Upper lobe of right lung (tissue), 1 donor: ENCODE measurements around the gene XPC. TPM values are rescaled to one million over a fixed set of nuclear protein-coding genes. Genes with fewer than 3 reads are reported as not detected.

Experiments
- ATAC-seq: fragments of 200-7000 bp; cut with Tn5 transposase; one replicate; pipeline ENCODE4 v1.9.1; 2020; ENCODE audit warnings: mild to moderate bottlenecking, moderate library complexity
- DNase-seq: peaks from one replicate; pipeline ENCODE4 v3.0.0-alpha.2; 2020
- H3K27ac ChIP-seq: fragments of 200-600 bp; one replicate; pipeline ENCODE4 v1.8.0; 2022
- H3K27me3 ChIP-seq: fragments of 200-600 bp; one replicate; pipeline ENCODE4 v1.8.0; 2022; ENCODE audit warnings: mild to moderate bottlenecking
- H3K36me3 ChIP-seq: fragments of 200-600 bp; one replicate; pipeline ENCODE4 v1.8.0; 2022
- H3K4me1 ChIP-seq: fragments of 200-600 bp; one replicate; pipeline ENCODE4 v1.8.0; 2022
- H3K4me3 ChIP-seq: fragments of 200-600 bp; one replicate; pipeline ENCODE4 v1.8.0; 2022; ENCODE audit warnings: mild to moderate bottlenecking
- H3K9me3 ChIP-seq: fragments of 200-600 bp; one replicate; pipeline ENCODE4 v1.8.0; 2022
- CTCF ChIP-seq: fragments of 200-600 bp; IDR thresholded peaks from one replicate; pipeline ENCODE4 v1.8.0; 2022; ENCODE audit warnings: antibody characterized with exemption
- intact Hi-C: fragments of 100-400 bp; cut with DNase I; formaldehyde crosslinking; loops from one replicate; pipeline ENCODE4 v1.11.0; 2022
- total RNA-seq: library from RNA; stranded (reverse); fragmentation: NEBNext Ultra II Directional; extraction: Animal tissue kit (Norgen Biotek cat#: 25700); gene quantifications from one replicate; pipeline ENCODE4 v1.2.1, GENCODE V29; 2021
- donor health status: DM: no; HTN: yes; CAD: no; lungs with severe emphysema.

Gene XPC
- total RNA-seq, 1 donor from 2014 or later: 36.1 TPM

GRCh38 chr3:14142567-14143270, 35.7 kb downstream of the XPC start:
- Histone ChIP-seq H3K36me3 (peaks cover 72% of the 10 kb centered on the region), H3K27ac (peak overlapping the region; percentile 96), H3K9me3 (no peaks in the 10 kb centered on the region), H3K4me3 (no peak overlapping the region), H3K27me3 (no peaks in the 10 kb centered on the region), H3K4me1 (peaks cover 55% of the 10 kb centered on the region)
- no peak for DNase-seq
- intact Hi-C loops: no loop called here
- no peak for TF ChIP-seq CTCF
- ATAC-seq: no peak

- no peaks in the 10 kb centered on the region for H3K27me3 ChIP-seq
- H3K27ac ChIP-seq: peak overlapping the region; percentile 96
- TF ChIP-seq CTCF: no peak
- no peak overlapping the region for H3K4me3 ChIP-seq
- H3K36me3 ChIP-seq: peaks cover 69% of the 10 kb centered on the region
- DNase-seq (no peak), ATAC-seq (no peak)
- intact Hi-C loops: no loop called here
- H3K9me3 ChIP-seq: no peaks in the 10 kb centered on the region
- peaks cover 55% of the 10 kb centered on the region for H3K4me1 ChIP-seq
Measured at GRCh38 chr3:14141602-14142341, 36.6 kb downstream of the XPC start.

- DNase-seq (no peak), ATAC-seq (no peak)
- Histone ChIP-seq H3K27me3 (no peaks in the 10 kb centered on the region), H3K36me3 (peaks cover 69% of the 10 kb centered on the region), H3K27ac (peak overlapping the region; percentile 96), H3K9me3 (no peaks in the 10 kb centered on the region), H3K4me3 (no peak overlapping the region), H3K4me1 (peaks cover 53% of the 10 kb centered on the region)
- intact Hi-C loops: no loop called here
- TF ChIP-seq CTCF: no peak
Measured at GRCh38 chr3:14141144-14141543, 37.3 kb downstream of the XPC start.

GRCh38 chr3:14140668-14141067, 37.7 kb downstream of the XPC start:
- no peak overlapping the region for H3K27ac ChIP-seq
- H3K9me3 ChIP-seq: no peaks in the 10 kb centered on the region
- no peak overlapping the region for H3K4me3 ChIP-seq
- no peaks in the 10 kb centered on the region for H3K27me3 ChIP-seq
- intact Hi-C loops: no loop called here
- DNase-seq: no peak
- ATAC-seq: no peak
- peaks cover 48% of the 10 kb centered on the region for H3K4me1 ChIP-seq
- peaks cover 69% of the 10 kb centered on the region for H3K36me3 ChIP-seq
- no peak for TF ChIP-seq CTCF

GRCh38 chr3:14139771-14140170, 38.6 kb downstream of the XPC start:
- no peak for TF ChIP-seq CTCF
- H3K27me3 ChIP-seq: no peaks in the 10 kb centered on the region
- H3K4me1 ChIP-seq: peaks cover 39% of the 10 kb centered on the region
- H3K4me3 ChIP-seq: no peak overlapping the region
- no peak for ATAC-seq
- no peak for DNase-seq
- no peaks in the 10 kb centered on the region for H3K9me3 ChIP-seq
- no peak overlapping the region for H3K27ac ChIP-seq
- H3K36me3 ChIP-seq: peaks cover 74% of the 10 kb centered on the region
- intact Hi-C loops: no loop called here
